Neutrophil (primary cell): ENCODE data around the gene SCAI.

ENCODE experiments used
- H3K27ac ChIP-seq: fragments of 200-600 bp; sonication (generic); 2 replicates; pipeline ENCODE4 v1.5.1; 2016; ENCODE audit warnings: mild to moderate bottlenecking, moderate library complexity
- H3K27me3 ChIP-seq: fragments of 200-600 bp; sonication (generic); 2 replicates; pipeline ENCODE4 v1.6.0; 2016; ENCODE audit warnings: mild to moderate bottlenecking
- H3K36me3 ChIP-seq: fragments of 200-600 bp; sonication (generic); 2 replicates; pipeline ENCODE4 v1.5.1; 2017
- H3K4me1 ChIP-seq, 2 experiments: fragments of 200-600 bp in 1 of 2; sonication (generic) in 1 of 2; 1 replicate in 1 of 2; 2 replicates in 1 of 2; pipeline versions ENCODE4 v1.5.1 to v1.6.1; 2013 to 2016; ENCODE audit warnings: low read depth in 1 of 2, low read length in 1 of 2, mild to moderate bottlenecking in 1 of 2, moderate library complexity in 1 of 2; ENCODE audit not compliant: control insufficient read depth in 1 of 2, insufficient read depth in 1 of 2
- H3K4me3 ChIP-seq, 2 experiments: fragments of 200-600 bp in 1 of 2; sonication (generic) in 1 of 2; 1 replicate in 1 of 2; 2 replicates in 1 of 2; pipeline ENCODE4 v1.5.1; 2013 to 2016; ENCODE audit warnings: low read depth in 1 of 2, low read length in 1 of 2, mild to moderate bottlenecking in 1 of 2, moderate library complexity in 1 of 2
- H3K9me3 ChIP-seq: fragments of 200-600 bp; sonication (generic); 2 replicates; pipeline ENCODE4 v1.5.1; 2016
- CTCF ChIP-seq: fragments of 200-600 bp; sonication (generic); IDR thresholded peaks from 2 replicates; pipeline ENCODE4 v1.5.1; 2016; ENCODE audit warnings: antibody characterized with exemption

Gene SCAI

DNA sequence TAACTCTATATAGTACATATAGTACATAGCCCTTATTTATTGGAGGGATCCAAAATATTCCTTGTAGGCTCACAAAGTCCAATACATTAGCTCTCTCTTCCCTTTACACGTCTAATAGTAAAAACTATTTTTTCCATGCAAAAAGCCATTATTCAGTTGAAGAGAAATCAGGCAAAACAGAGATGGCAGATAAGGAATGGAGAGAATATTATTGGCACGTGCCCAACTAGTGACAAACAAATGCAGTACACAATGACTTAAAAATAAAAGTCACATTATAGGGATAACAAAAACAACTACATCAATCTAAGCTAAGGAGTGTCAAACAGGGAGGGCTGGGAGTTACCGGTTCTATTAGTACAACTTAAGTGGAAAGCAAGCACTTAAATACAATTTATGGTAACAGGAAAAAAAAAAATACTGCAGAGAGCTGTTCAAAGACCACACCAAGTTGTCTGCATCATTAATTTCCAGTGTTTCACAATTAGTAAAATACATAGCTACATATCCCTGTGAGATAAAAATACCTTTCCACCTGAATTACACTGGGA, 4.1 kb upstream of the SCAI start:
- no peak overlapping the region for H3K27ac ChIP-seq
- H3K4me3 ChIP-seq: no peak overlapping the region
- TF ChIP-seq CTCF: no peak
- H3K9me3 ChIP-seq: no peaks in the 10 kb centered on the region
- H3K27me3 ChIP-seq: no peaks in the 10 kb centered on the region
- H3K4me1 ChIP-seq: peaks cover 8 to 16% of the 10 kb centered on the region in 2 experiments
- H3K36me3 ChIP-seq: peaks cover 35% of the 10 kb centered on the region

- H3K4me1 ChIP-seq: peaks cover 10 to 17% of the 10 kb centered on the region in 2 experiments
Measured at GRCh38 chr9:125146247-125146646, 2.9 kb upstream of the SCAI start.

GRCh38 chr9:125145425-125145824, 2.1 kb upstream of the SCAI start:
- H3K36me3 ChIP-seq: peaks cover 14% of the 10 kb centered on the region

More at GRCh38 chr9:125146247-125146646, 2.9 kb upstream of the SCAI start:
- Histone ChIP-seq H3K27ac (no peak overlapping the region), H3K36me3 (peaks cover 23% of the 10 kb centered on the region), H3K4me3 (no peak overlapping the region), H3K9me3 (no peaks in the 10 kb centered on the region), H3K27me3 (no peaks in the 10 kb centered on the region)
- no peak for TF ChIP-seq CTCF

DNA sequence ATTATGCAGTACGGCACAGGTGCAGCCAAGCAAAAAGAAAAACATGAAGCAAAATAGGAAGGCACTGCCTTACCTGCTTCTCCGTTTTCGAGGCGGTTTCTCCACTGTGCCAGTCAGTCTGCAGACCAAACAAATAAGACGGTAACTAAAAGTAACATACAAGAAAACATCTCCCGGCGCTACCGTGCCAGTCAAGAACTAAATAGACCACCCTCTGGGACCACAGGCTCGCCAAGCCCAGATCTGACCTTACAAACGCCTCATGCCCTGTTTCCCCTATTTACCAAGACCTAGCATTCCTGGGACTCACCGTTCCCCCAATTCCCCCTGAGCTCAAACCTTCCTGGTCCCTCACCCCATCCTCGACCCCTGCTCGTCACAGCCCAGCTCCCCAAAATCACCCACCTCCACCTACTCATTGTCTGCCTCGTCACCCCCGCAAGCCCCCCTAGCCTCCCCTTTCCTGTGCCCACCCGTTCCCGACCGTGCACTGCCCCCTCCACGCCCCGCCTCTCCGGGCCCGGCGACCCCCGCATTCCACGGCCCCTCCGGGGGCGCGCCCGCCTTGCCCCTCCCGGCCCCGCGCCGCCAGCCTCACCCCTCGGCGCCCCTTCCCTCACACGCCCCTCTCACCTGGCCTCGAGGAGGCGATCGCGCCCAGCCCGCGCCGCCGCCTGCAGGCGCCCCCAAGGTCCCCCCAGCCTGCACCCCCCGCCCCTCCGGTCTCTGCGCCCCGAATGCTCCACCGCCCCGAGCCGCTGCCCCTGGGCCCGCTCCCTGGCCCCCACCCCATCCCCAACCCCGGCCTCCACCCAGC, 560 bp downstream of the SCAI start:
- no peaks in the 10 kb centered on the region for H3K9me3 ChIP-seq
- H3K36me3 ChIP-seq: no peaks in the 10 kb centered on the region
- H3K27me3 ChIP-seq: no peaks in the 10 kb centered on the region
- H3K27ac ChIP-seq: peak overlapping the region; percentile 49
- peaks cover 10 to 17% of the 10 kb centered on the region in 2 experiments for H3K4me1 ChIP-seq
- H3K4me3 ChIP-seq: peak overlapping the region; percentile 59 to 96
- TF ChIP-seq CTCF: no peak

More at GRCh38 chr9:125145425-125145824, 2.1 kb upstream of the SCAI start:
- H3K4me1 ChIP-seq: peaks cover 10 to 17% of the 10 kb centered on the region in 2 experiments
- H3K4me3 ChIP-seq: no peak overlapping the region
- no peaks in the 10 kb centered on the region for H3K9me3 ChIP-seq
- no peaks in the 10 kb centered on the region for H3K27me3 ChIP-seq
- no peak for TF ChIP-seq CTCF
- no peak overlapping the region for H3K27ac ChIP-seq

DNA sequence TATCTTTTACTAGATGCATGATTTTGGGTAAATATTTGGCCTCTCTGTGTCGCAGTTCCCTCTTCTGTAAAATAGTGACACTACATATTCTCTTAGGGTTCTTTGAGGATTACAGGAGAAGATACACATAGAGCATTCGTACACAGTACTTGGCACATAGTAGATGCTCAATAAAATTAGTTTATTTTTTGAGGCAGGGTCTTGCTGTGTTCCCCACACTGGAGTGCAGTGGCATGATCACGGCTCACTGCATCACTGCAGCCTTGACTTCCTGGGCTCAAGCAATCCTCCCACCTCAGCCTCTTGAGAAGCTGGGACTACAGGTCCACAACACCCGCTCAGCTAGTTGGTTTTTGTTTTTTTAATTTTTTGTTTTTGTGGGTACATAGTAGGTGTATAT, 1.6 kb downstream of the SCAI start:
- Histone ChIP-seq H3K9me3 (no peaks in the 10 kb centered on the region), H3K4me1 (peaks cover 10 to 17% of the 10 kb centered on the region in 2 experiments), H3K27ac (no peak overlapping the region), H3K4me3 (no peak overlapping the region), H3K36me3 (no peaks in the 10 kb centered on the region), H3K27me3 (no peaks in the 10 kb centered on the region)
- no peak for TF ChIP-seq CTCF
